HG03460 (cell line): ENCODE data around the gene KRT77.
"Not testable (repeated sequence)": the region's sequence is repeated elsewhere in the genome, so short reads cannot be mapped to it uniquely, and the experiment has no call there.

Source experiments
- ATAC-seq: cut with Tn5 transposase; IDR thresholded peaks from one replicate; pipeline ENCODE4 v1.9.1; 2021; ENCODE audit not compliant: unreplicated experiment

Gene KRT77

GRCh38 chr12:52724384-52724783 is 21.1 kb upstream of the KRT77 start:
- ATAC-seq, result no peak

GRCh38 chr12:52722680-52723079 is 19.4 kb upstream of the KRT77 start:
- no peak for ATAC-seq

DNA sequence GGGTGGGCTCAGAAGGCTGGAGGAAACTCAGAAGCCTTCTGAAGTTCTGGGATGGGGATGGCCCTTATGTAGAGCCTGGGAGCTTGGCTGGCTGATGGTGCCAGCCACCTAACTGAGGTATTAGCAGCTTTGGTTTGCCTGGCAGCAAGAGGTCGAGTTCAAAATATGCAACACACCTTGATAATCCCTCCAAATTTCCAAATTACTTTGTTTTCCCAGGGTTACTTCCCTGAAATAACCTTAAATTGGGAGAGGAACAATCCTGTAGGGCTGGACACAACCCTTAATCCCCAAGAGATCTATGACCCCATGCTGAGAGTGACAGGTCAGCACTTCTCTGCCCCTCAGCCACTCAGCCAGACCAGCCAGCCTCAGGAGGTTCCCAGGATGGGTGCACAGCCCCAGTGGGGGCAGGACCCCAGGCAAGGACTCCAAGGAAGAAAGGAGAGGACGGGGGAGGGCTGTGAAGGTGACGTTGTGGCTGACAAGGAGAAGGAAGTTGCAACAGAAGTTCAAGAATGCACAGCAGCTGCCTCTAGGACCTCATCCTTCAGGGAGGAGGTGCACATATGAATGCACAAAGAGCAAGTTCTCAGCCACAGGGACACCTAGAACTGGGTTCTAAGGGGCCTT is 18.6 kb upstream of the KRT77 start:
- no peak for ATAC-seq

GRCh38 chr12:52720365-52720886 is 17.1 kb upstream of the KRT77 start:
- no peak for ATAC-seq

DNA sequence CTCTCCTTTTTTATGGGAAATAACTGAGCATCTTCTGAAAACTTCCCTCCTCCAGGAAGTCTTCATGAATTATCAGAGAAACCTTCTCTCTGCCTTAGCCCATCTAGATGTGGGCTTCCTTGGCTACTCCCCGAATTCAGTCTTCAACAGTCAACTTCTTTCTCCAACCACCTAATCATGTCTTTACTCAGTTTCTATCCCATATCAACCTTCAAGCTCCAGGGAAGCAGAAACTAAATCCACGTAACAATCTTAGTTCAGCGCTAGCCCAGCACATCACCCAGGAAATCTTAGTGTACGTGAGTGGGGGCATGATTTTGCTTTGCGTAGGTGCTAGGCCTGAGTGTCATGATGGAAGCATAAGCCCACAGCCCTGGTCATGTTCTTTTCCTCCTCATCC is 12.7 kb upstream of the KRT77 start:
- ATAC-seq, result no peak

GRCh38 chr12:52715416-52715815 is 12.1 kb upstream of the KRT77 start:
- ATAC-seq, result no peak

GRCh38 chr12:52714887-52715281 is 11.6 kb upstream of the KRT77 start:
- no peak for ATAC-seq

- no peak for ATAC-seq
Measured at GRCh38 chr12:52713960-52714886, 10.9 kb upstream of the KRT77 start.

GRCh38 chr12:52712122-52712521 is 8.8 kb upstream of the KRT77 start:
- not testable (repeated sequence) for ATAC-seq

- no peak for ATAC-seq
Measured at GRCh38 chr12:52710730-52711129, 7.4 kb upstream of the KRT77 start.

GRCh38 chr12:52708010-52708409 is 4.7 kb upstream of the KRT77 start:
- no peak for ATAC-seq

GRCh38 chr12:52704464-52704863 is 1.1 kb upstream of the KRT77 start:
- ATAC-seq, result no peak

DNA sequence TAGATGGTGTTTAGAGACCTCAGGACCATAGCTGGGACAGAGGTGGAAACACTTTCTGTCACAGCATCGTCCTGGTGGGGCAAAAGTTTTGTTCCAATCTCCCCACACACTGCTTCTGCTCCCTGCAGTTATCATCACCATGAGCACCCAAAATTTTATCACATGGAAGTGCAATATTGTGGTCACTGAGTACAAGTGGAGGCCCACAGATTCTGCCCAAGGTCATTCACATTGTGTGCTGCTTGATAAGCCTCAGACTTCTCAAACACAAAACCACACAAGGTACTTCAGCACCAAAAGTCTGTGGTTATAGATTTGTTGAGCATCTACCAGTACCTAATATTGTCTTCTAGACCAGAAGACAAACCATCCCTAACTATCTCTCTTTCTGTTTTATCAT is 554 bp upstream of the KRT77 start:
- no peak for ATAC-seq

GRCh38 chr12:52702338-52702737 is 986 bp downstream of the KRT77 start:
- ATAC-seq, result no peak

DNA sequence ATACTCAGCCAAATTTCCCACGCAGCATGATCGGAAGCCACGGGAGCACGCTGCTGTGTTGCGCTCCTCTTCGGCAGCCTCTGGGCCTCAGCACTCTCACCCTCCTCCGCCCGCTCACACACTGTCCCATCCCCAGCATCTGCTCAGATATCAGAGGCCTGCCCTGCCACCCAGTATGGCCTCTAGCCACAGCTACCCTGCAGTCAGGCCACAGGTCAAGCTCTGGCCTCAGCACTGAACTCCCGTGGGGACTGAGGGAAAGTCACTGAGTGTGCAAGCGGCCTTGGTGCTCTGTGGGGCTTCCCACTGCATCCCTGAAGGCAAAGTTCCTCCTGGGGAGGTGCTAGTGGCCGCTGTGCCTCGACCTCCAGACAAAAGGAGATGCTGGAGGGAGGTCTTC is 2.0 kb downstream of the KRT77 start:
- no peak for ATAC-seq

DNA sequence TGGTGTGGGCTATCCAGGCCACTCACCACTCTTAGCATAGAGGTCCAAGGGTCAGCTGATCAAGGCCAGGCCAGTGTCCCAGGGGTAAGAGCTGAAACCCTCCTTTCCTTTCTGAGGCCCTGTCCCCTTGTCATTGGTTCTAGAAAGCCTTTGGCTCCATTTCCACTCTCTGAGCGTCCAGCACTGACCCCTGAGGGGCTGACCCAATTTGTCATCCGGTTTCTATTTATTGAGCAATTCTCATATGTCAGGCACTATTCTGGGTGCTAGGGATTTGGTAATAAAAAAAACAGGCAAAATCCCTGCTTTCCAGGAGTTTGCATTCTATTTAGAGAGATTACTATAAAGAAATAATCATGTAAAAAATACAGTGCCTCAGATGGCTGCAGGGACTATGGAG is 3.4 kb downstream of the KRT77 start:
- ATAC-seq, result no peak

DNA sequence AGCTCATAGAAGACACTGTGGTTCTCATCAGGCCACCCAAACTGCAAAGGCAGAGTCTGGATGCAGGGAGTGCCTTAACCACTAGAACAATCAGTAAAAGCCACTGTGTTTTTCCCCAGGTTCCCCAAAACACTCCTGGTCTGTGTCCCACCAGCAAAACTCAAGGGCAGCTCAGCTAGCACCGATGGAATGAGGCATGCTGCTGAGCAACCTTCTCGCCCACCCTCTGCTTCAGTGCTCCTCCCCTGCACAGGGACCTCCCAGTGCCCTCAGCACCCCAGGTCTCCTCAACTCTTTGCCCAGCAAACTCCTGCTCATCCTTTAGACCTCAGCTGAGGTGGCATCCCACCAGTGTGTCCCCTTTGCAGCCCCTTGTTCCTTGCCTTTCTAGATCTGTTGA is 4.0 kb downstream of the KRT77 start:
- no peak for ATAC-seq

- no peak for ATAC-seq
Measured at GRCh38 chr12:52698651-52699340, 4.5 kb downstream of the KRT77 start.

GRCh38 chr12:52697058-52697582 is 6.2 kb downstream of the KRT77 start:
- no peak for ATAC-seq

DNA sequence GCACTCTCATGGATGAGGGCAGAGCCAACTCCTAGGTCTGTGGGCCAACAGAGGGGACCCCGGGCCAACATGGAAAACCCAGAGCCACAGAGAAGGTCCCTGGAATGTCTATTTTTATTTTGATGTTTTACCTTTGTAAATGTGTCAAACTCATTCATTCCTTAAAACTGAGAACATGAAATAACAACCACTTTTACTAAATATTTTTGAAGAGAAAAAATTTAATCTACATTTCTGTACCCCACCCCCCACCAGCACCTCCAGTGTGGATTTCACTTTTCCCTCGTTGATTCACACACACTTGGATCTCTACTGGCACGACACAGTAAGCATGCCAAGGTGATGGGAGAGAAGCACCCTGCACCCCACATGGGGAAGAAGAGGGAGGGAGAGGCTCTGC is 6.7 kb downstream of the KRT77 start:
- ATAC-seq, result no peak

DNA sequence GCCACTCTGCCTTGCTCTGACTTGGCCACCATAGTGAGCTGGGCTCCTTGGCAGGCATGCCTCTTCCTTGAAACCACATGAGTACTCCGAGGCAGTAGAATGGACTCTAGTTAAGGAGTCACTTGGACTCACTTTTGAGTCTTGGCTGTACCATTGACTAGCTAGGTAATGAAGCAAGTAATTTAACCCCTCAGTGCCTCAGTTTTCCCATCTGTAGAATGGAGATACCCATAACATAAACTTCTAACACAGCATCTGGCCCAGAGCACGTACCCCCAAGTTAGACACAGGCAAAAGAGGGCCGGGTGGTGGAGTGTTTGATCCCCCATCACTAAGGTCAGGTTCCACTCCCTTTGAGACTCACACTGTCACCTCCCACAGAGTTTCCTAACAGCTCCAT is 8.3 kb downstream of the KRT77 start:
- ATAC-seq, result no peak
